Right forelimb (tissue), 1 donor: ENCODE data around the gene RAB6B.
A peak's percentile ranks its signal among the peaks of the same experiment; 100 is the strongest.

Experiments
- DNase-seq: peaks from one replicate; pipeline ENCODE4 v3.0.0-alpha.2; 2018

Gene RAB6B

GRCh38 chr3:133855772-133856171 is 39.9 kb downstream of the RAB6B start:
- DNase-seq, result no peak

DNA sequence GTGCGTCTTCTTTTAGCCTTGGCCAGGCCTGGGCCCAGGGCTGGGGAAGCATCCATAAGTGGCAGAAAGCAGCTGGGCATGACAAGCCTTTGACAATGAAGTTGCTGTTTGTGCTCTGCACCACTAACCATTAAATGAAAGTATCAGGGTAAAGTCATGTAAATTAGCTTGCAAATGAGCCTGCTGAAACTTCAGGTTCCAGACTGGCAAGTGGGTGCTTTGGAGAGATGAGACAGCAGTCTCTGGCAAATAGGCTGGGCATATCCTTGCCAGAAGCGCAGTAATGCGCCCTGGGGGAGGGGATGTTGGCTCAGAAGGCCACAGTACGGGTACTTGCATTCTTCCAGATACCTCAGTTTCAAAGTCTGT is 40.7 kb downstream of the RAB6B start:
- no peak for DNase-seq

GRCh38 chr3:133854264-133855001 is 41.2 kb downstream of the RAB6B start:
- DNase-seq, result no peak

DNA sequence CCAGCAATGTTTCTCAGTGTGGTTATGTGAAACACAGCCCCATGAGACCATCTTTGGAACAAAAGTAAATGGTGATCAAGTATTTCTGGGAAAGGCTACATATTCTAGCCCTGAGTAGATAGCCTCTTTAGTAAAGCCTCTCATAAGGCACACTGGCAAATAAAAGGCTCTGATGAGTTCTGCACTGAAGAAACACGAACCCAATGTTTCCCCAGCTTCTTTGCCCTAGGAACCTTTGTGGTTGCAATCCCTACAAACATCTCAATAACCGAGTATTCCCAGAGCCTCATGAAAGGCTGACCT is 41.8 kb downstream of the RAB6B start:
- DNase-seq, result no peak

DNA sequence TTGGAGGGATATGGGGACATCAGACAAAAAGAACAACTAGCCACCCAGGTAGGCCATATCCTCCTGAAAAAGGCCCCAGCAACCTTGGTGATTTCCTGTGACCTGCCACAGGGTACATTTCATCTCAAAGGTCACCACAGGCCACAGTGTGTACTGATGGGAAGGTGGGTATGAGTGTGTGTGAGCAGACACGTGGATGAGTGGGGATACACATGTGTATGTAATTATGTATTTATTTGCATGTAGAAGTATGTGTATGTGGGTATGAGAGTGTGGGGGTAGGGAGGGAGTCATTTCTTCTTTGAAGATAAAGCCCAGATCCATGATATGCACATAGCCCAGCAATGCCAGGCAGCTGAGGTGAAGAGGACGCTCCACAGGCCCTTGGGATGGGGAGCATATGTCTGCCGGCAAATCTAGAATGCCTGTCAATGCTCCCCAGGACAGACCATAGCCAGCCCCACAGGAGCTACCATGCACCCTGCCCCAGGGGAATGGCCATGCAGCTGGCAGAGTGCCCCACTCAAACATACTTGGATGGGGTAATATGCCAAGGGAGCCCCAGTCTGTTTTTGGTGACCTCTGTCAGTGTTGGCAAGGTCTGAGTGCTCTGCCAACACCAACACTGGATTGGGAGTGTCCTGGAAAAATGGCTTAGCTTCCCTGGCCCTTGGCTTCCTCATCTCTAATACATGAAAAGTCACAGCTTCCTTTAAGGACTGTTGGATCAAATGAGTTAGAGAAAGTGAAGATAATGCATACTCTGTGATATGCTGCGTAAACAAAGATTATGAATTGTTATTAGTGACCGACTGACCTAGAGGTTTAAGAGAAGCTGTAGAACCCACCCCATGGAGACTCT is 42.4 kb downstream of the RAB6B start:
- DNase-seq, result no peak

- DNase-seq, result no peak
Observed at GRCh38 chr3:133851931-133852330, 43.8 kb downstream of the RAB6B start.

GRCh38 chr3:133851266-133851906 is 44.3 kb downstream of the RAB6B start:
- DNase-seq, result no peak

GRCh38 chr3:133850034-133850433 is 45.6 kb downstream of the RAB6B start:
- no peak for DNase-seq

DNA sequence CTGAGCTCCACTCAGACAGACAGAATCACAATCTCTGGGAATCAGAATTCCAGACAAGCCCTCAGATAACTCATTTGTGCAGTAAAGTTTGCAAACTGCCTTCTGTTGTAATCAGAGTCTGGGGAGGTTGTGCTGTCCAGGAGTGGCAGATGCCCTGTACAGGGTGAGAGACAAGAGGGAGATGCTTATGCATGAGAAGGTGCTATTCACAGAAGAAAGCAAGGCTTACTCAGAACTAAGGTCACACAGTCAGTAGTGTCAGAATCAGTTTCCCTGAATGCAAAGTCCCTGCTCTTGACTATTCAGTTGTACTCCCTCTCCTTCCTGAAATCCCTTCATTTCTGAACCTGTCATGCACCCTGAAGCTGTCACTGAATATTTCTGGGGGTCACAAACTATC is 46.3 kb downstream of the RAB6B start:
- DNase-seq, result no peak

DNA sequence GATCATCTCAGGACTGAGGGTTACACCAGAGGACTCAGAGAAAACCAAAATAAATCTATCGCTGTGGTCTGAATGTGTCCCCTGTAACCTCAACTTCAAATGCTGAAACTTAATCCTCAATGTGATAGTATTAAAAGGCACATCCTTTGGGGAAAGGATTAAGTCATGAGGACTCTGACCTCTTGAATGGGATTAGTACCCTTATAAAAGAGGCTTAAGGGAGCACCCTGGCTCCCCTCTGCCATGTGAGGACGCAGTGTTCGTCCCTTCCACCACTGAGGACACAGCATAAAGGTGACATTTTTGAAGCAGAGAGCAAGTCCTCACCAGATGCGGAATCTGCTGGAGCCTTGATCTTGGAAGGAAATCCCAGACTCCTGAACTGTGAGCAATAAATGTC is 50.6 kb downstream of the RAB6B start:
- DNase-seq, result no peak

GRCh38 chr3:133843634-133844033 is 52.0 kb downstream of the RAB6B start:
- no peak for DNase-seq

GRCh38 chr3:133842158-133842557 is 53.5 kb downstream of the RAB6B start:
- no peak for DNase-seq

DNA sequence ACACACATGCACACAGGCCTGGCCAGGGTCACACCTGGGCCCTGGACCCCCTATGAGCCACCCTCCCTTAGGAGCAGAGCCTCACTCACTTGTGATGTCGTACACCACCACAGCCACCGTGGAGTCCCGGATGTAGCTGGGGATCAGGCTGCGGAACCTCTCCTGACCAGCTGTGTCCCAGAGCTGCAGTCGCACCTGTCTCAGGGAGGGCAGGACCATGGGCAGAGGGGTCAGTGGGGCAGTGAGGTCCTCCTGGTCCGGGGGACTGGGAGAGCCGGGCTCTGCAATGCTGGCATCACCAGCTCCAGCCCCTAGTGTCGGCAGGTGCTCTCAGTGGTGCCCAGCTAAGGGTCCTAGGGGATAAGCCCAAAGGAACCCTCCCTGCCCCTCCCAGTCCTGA is 54.5 kb downstream of the RAB6B start:
- DNase-seq, result no peak

DNA sequence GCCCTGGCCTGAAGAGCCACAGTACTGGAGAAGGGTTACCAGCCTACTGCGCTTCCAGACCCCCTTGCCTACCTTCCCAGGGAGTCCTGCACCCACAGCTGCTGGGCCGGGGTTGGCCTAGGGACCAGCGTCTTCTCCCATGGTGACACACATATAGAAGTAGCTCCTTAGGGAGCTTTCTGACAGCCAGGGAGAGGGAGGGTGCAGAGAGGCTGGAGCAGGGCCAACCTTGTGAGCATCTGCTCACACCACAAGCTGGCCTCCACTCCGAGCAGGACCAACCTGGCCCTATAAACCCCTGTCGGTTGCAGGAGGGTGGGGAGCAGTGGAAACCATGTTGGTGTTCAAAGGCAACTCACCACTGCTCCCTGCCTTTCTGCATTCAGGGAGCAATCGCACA is 54.9 kb downstream of the RAB6B start:
- DNase-seq, result peak; percentile 19

DNA sequence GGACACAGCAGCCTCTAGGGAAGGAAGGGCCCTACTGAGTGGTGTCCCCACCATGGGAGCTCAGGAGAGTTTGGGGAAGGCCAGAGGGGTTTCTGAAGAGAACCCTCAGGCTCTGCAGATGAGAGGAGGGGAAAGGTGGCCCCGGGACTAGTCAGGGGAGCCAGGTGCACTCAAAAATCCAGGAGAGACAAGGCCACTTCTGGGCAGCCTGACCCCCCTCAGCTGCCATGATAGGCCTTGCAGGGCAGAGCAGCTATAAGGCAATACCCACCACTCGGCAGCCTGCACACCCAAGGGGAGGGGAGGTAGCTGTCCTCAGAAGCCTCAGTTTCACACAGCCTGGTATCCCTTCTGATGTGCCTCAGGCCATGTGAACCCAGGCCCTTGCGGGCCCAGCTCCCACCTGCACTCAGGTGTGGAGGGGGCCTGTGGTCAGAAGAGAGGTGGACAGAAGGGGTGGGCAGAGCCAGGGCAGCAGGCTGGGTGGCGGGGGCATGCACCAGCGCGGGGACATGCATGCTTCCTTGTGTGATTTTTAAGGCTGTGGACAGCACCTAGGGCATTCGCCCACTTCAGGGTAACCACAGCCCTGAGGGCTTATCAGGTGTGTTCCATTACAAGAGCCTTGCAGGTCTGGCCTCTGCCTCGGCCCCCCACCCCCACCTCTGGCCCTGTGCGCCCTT is 55.5 kb downstream of the RAB6B start:
- peak; percentile 6 for DNase-seq

DNA sequence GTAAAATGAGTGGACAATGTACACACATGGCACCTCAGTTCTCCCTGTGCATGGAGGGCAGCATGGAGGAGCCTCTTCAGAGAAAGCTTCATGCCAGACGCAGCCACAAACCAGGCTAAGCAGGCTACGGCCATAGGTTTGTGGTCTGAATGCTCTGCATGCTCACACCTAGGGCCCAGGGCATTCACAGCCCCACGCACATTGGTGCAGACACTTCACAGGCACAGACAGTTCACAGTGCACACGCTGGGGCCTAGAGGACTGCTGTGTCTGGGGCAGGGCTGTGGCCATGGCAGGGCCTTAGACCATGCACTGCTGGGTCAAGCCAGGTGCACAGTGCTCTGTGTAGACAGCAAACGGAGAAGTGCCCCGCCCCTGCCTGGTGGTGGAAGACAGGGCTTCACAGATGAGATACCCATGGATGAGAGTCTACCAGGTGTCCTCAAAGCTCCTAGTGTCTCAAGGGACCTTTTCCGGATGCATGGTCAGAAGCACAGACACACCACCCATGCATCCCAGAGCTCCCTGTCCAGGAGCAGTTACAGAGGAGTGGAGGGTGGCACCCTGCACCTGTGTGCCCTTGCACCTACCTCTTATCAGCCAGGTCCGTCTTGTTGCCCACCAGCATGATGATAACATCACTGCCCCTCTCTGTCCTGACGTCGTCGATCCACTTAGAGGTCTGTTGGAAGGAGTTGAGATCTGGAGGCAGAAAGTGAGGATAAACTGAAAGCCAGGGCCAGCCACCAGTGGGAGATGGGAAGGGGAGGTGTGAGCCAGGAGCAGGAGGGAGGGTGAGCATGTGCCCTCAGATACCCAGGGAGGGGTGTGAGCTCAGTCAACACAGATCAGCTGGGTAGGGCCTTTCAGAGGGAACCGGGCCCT is 56.5 kb downstream of the RAB6B start:
- DNase-seq, result peak; percentile 11

DNA sequence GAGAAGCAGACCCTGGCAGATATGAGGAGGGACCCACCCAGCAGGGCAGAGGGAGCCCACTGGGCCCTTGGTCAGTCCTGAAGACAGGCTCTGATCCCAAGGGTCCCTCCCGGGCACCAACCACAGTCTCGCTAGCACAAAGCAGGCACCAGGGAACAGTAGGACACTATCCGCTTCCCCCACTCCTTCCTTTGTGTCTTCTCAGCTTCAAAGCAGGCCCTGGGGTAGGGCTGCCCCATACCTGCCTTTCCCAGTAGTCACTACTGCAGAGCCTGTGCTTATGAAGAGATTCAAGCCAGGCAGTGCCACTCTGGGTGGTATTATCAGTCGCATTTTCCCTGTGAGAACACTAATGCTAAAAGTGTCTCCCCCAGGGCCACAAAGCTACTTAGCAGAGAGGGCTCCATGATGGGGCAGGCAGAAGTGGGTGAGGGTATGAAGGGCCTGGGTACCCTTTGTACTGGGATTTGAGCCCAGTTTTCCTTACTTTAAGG is 57.3 kb downstream of the RAB6B start:
- DNase-seq, result peak; percentile 20

- DNase-seq, result peak; percentile 27
Observed at GRCh38 chr3:133837487-133838295, 58.0 kb downstream of the RAB6B start.

GRCh38 chr3:133836497-133837158 is 59.1 kb downstream of the RAB6B start:
- peak; percentile 20 for DNase-seq

DNA sequence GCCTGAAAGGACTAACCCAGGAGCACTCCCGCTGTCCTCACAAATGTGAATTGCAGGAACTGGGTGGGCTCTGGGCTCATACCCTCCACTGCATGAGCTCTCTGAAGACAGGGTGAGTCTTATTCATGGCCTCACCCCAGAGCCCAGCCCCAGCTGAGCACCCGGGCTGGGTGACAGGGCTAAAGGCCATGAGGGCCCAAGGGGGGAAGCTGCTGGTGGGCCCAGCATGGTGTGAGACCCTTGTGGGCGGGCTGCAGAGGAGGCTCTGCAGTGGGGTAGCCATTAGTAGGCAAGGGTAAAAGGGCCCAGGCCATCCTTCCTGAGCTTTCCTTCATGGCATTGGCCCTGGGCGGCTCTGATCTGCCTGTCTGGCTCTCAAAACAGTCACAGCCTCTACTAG is 59.7 kb downstream of the RAB6B start:
- peak; percentile 38 for DNase-seq

DNA sequence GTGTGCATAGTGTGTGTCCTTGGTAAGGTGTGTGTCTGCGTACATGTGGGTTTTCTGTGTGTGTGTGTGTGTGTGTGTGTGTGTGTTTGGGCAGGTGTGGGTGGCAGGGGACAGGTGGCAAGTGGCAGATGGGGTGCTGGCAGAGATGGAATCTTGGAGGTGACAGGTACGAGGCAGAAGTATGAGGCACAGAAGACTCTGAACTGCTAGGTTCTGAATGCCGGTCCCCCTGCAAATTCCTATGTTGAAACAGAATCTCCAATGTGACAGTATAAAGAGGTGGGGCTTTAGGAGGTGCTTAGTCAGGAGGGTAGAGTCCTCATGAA is 60.3 kb downstream of the RAB6B start:
- DNase-seq, result peak; percentile 10
